Measurements from ENCODE around the gene SETD3. TPM values are rescaled to one million over a fixed set of nuclear protein-coding genes. Genes with fewer than 3 reads are reported as not detected.

Gene SETD3
- total RNA-seq, 2 donors from 2014 or later, result 84.2 to 114 TPM

- no peaks in the 10 kb centered on the region for H3K36me3 ChIP-seq
- no peak overlapping the region for H3K4me3 ChIP-seq
- TF ChIP-seq CTCF (IDR thresholded peaks at IDR 0.05), result no peak
- H3K27me3 ChIP-seq, result no peaks in the 10 kb centered on the region
- peaks cover 0 to 55% of the 10 kb centered on the region in 2 donors for H3K4me1 ChIP-seq
- no peaks in the 10 kb centered on the region for H3K9me3 ChIP-seq
- no peak for DNase-seq (ENCODE audit: low spot score)
- H3K27ac ChIP-seq, result no peak overlapping the region
Measured at GRCh38 chr14:99522025-99522401, 41.4 kb upstream of the SETD3 start.

- Histone ChIP-seq H3K4me3 (no peak overlapping the region), H3K27me3 (no peaks in the 10 kb centered on the region), H3K27ac (no peak overlapping the region), H3K9me3 (no peaks in the 10 kb centered on the region), H3K4me1 (peaks cover 0 to 55% of the 10 kb centered on the region in 2 donors), H3K36me3 (no peaks in the 10 kb centered on the region)
- no peak for TF ChIP-seq CTCF (IDR thresholded peaks at IDR 0.05)
- DNase-seq (ENCODE audit: low spot score), result no peak
Measured at GRCh38 chr14:99521176-99522024, 40.7 kb upstream of the SETD3 start.

- no peak for DNase-seq (ENCODE audit: low spot score)
- no peaks in the 10 kb centered on the region for H3K36me3 ChIP-seq
- H3K27me3 ChIP-seq, result no peaks in the 10 kb centered on the region
- H3K27ac ChIP-seq, result no peak overlapping the region
- H3K4me1 ChIP-seq, result peaks cover 0 to 48% of the 10 kb centered on the region in 2 donors
- H3K9me3 ChIP-seq, result no peaks in the 10 kb centered on the region
- TF ChIP-seq CTCF (IDR thresholded peaks at IDR 0.05), result no peak
- H3K4me3 ChIP-seq, result no peak overlapping the region
Measured at GRCh38 chr14:99520571-99521081, 40.0 kb upstream of the SETD3 start.

GRCh38 chr14:99519931-99520421, 39.3 kb upstream of the SETD3 start:
- peaks cover 0 to 42% of the 10 kb centered on the region in 2 donors for H3K4me1 ChIP-seq
- H3K27ac ChIP-seq, result no peak overlapping the region
- no peak for DNase-seq (ENCODE audit: low spot score)
- TF ChIP-seq CTCF (IDR thresholded peaks at IDR 0.05), result no peak
- no peaks in the 10 kb centered on the region for H3K9me3 ChIP-seq
- H3K36me3 ChIP-seq, result no peaks in the 10 kb centered on the region
- no peak overlapping the region for H3K4me3 ChIP-seq
- H3K27me3 ChIP-seq, result no peaks in the 10 kb centered on the region

- Histone ChIP-seq H3K4me3 (no peak overlapping the region), H3K9me3 (no peaks in the 10 kb centered on the region), H3K27me3 (no peaks in the 10 kb centered on the region), H3K36me3 (peaks cover 5% of the 10 kb centered on the region), H3K4me1 (peaks cover 0 to 36% of the 10 kb centered on the region in 2 donors), H3K27ac (no peak overlapping the region)
- no peak for DNase-seq (ENCODE audit: low spot score)
- TF ChIP-seq CTCF (IDR thresholded peaks at IDR 0.05), result no peak
Measured at GRCh38 chr14:99519347-99519881, 38.8 kb upstream of the SETD3 start.
